ENCODE data around the gene LDAH.

GRCh38 chr2:20693317-20693716 is 129.6 kb downstream of the LDAH start:
- no peak for TF ChIP-seq CTCF (conservative IDR thresholded peaks at IDR 0.05; ENCODE audit: low read depth, low read length)
- TF ChIP-seq EZH2 (IDR thresholded peaks at IDR 0.05; ENCODE audit: low read length, unreplicated experiment) = no peak
- TF ChIP-seq EZH2phosphoT487 (IDR thresholded peaks at IDR 0.05; ENCODE audit: borderline replicate concordance, low read length) = no peak
